Mesothelial cell of epicardium (in vitro differentiated cells): ENCODE measurements around the gene COPG2. TPM values are rescaled to one million over a fixed set of nuclear protein-coding genes. Genes with fewer than 3 reads are reported as not detected.
"Not testable (repeated sequence)": the region's sequence is repeated elsewhere in the genome, so short reads cannot be mapped to it uniquely, and the experiment has no call there.

Experiments used
- DNase-seq, 2 experiments: peaks; one replicate each; pipeline ENCODE4 v3.0.0; 2021; ENCODE audit warnings: low spot score in 2 of 2; ENCODE audit not compliant: unreplicated experiment in 2 of 2
- H3K27ac Mint-ChIP-seq: 2 replicates; pipeline ENCODE4 v1.8.0; 2021; ENCODE audit warnings: mixed read lengths
- H3K27me3 Mint-ChIP-seq: 2 replicates; pipeline ENCODE4 v1.8.0; 2021; ENCODE audit warnings: low read depth, mixed read lengths
- H3K36me3 Mint-ChIP-seq: 2 replicates; pipeline ENCODE4 v1.8.0; 2021; ENCODE audit warnings: mixed read lengths
- H3K4me1 Mint-ChIP-seq: 2 replicates; pipeline ENCODE4 v1.8.0; 2021; ENCODE audit warnings: mixed read lengths
- H3K4me3 Mint-ChIP-seq: 2 replicates; pipeline ENCODE4 v1.8.0; 2021; ENCODE audit warnings: mild to moderate bottlenecking, moderate library complexity, mixed read lengths
- H3K9me3 Mint-ChIP-seq: 2 replicates; pipeline ENCODE4 v1.8.0; 2021; ENCODE audit warnings: mixed read lengths
- CTCF ChIP-seq: fragments of 200-600 bp; sonication (generic); IDR thresholded peaks from one replicate; pipeline ENCODE4 v1.5.0; 2021; ENCODE audit warnings: antibody characterized with exemption; ENCODE audit not compliant: unreplicated experiment
- total RNA-seq: library from RNA; stranded (reverse); gene quantifications from 3 replicates; pipeline ENCODE4 v1.2.1, GENCODE V29; 2021

The COPG2 gene
- total RNA-seq, 1 donor from 2014 or later: 54.1 TPM

DNA sequence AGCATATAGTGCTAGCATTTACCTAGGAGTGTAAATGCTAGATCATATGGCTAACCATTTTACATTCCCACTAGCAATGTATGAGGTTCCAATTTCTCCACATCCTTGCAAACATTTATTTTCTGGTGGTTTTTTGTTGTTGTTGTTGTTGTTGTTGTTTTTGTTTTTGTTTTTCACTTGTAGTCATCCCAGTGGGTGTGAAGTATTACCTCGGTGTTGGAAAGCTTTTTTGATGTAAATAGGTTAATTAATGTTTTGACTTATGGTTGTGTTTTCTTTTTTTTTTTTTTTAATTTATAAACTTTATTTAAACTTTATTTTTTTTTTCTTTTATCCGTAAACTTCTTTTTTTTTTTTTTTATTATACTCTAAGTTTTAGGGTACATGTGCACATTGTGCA is 33.1 kb upstream of the COPG2 start:
- Mint-ChIP-seq H3K27me3 (peaks cover 26% of the 10 kb centered on the region), H3K4me3 (no peak overlapping the region)

DNA sequence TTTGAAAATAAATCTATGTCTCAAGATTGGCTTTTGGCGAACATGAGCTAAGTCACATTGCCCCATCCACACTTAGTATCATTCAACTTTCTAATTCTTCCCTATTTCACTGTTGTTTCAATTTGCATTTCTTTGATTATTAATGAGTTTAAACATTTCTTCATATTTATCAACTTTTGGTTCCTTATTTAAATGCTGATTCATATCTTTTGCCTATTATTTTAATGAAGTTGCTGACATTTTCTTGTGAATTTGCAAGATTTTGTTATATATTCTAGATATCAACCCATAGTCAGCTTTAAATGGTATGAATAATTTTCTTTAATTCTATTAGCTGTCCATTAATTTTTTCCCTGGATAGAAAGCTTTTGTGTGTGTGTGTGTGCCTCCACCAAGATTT is 32.2 kb upstream of the COPG2 start:
- Mint-ChIP-seq H3K36me3 (peaks cover 2% of the 10 kb centered on the region), H3K4me3 (no peak overlapping the region), H3K9me3 (no peaks in the 10 kb centered on the region), H3K27ac (no peak overlapping the region), H3K27me3 (peaks cover 24% of the 10 kb centered on the region), H3K4me1 (no peaks in the 10 kb centered on the region)
- no peak for DNase-seq
- no peak for TF ChIP-seq CTCF

More for the DNA sequence above, 33.1 kb upstream of the COPG2 start:
- DNase-seq: no peak
- H3K36me3 Mint-ChIP-seq: peaks cover 2% of the 10 kb centered on the region
- peaks cover 8% of the 10 kb centered on the region for H3K9me3 Mint-ChIP-seq
- no peaks in the 10 kb centered on the region for H3K4me1 Mint-ChIP-seq
- H3K27ac Mint-ChIP-seq: no peak overlapping the region
- no peak for TF ChIP-seq CTCF

DNA sequence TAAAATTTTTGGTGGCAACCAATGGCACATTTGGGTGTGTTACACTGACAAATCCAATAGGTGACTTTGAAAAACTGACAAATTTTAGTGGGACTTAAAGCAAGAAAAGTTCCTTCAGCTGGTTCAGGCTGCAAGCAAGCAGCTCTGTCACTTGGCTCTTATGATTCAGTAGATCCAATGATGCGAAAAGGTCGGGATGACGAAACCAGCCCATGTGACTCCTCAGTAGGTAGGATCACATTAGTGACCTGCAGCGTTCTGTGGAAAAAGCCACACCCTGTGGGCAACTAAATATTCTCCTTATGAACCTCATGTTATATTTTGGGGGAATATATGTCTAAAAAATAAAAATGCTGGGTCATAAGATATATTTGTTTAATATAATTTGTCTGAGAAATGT is 31.1 kb upstream of the COPG2 start:
- Mint-ChIP-seq H3K9me3 (no peaks in the 10 kb centered on the region), H3K27ac (no peak overlapping the region), H3K4me3 (no peak overlapping the region), H3K27me3 (peaks cover 23% of the 10 kb centered on the region), H3K4me1 (no peaks in the 10 kb centered on the region), H3K36me3 (peaks cover 2% of the 10 kb centered on the region)
- TF ChIP-seq CTCF: no peak
- DNase-seq: no peak

- H3K27ac Mint-ChIP-seq: no peak overlapping the region
- DNase-seq: no peak
- peaks cover 22% of the 10 kb centered on the region for H3K27me3 Mint-ChIP-seq
- no peak for TF ChIP-seq CTCF
- H3K4me1 Mint-ChIP-seq: no peaks in the 10 kb centered on the region
- H3K36me3 Mint-ChIP-seq: peaks cover 2% of the 10 kb centered on the region
- no peaks in the 10 kb centered on the region for H3K9me3 Mint-ChIP-seq
- no peak overlapping the region for H3K4me3 Mint-ChIP-seq
Observed at GRCh38 chr7:130697820-130698219, 29.3 kb upstream of the COPG2 start.

DNA sequence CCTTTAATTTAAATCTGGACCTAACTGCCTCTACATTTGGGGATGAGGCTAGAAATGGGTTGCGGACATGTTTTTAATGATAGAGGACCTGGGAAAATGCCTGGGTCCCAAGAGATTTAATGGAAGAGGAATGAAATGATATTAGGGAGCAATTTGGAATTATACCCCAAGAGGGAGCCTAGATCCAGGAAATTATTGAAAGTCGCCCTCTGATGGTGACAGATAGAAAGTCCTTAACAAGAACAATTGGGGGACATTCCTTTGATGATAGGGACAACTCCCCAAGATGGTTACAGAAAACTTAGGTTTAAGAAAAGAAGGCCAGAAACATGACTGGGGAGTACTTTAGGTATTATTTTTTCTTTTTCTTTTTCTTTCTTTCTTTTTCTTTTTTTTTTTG is 27.3 kb upstream of the COPG2 start:
- Mint-ChIP-seq H3K4me1 (no peaks in the 10 kb centered on the region), H3K9me3 (no peaks in the 10 kb centered on the region), H3K27me3 (peaks cover 18% of the 10 kb centered on the region), H3K4me3 (no peak overlapping the region), H3K36me3 (no peaks in the 10 kb centered on the region), H3K27ac (no peak overlapping the region)
- no peak for TF ChIP-seq CTCF
- DNase-seq: no peak

GRCh38 chr7:130692396-130692795 is 23.8 kb upstream of the COPG2 start:
- not testable (repeated sequence) for H3K27ac Mint-ChIP-seq, H3K9me3 Mint-ChIP-seq, H3K4me1 Mint-ChIP-seq, DNase-seq, H3K27me3 Mint-ChIP-seq, H3K4me3 Mint-ChIP-seq, H3K36me3 Mint-ChIP-seq
